HepG2 (cell line): ENCODE measurements around the gene OCSTAMP. TPM values are rescaled to one million over a fixed set of nuclear protein-coding genes. Genes with fewer than 3 reads are reported as not detected.

Experiments
- BORCS8-MEF2B ChIP-seq: sonication (generic); formaldehyde crosslinking; IDR thresholded peaks from 2 replicates; pipeline ENCODE4 v1.8.0; 2022; ENCODE audit warnings: mild to moderate bottlenecking, missing genetic modification reagents
- CTCF ChIP-seq: sonication (generic); formaldehyde crosslinking; IDR thresholded peaks from 2 replicates; pipeline ENCODE4 v1.5.0; 2020; ENCODE audit warnings: mild to moderate bottlenecking, missing genetic modification reagents, moderate library complexity
- ELK4 ChIP-seq: sonication (generic); formaldehyde crosslinking; IDR thresholded peaks from 2 replicates; pipeline ENCODE4 v1.9.0; 2021; ENCODE audit warnings: missing genetic modification reagents, borderline replicate concordance
- HMG20B ChIP-seq: conservative IDR thresholded peaks from 2 replicates; pipeline ENCODE4 v1.6.1; 2016; ENCODE audit warnings: missing genetic modification reagents, missing compliant biosample characterization
- IKZF1 ChIP-seq: fragments of 450-650 bp; IDR thresholded peaks from 2 replicates; pipeline ENCODE4 v1.7.1; 2016
- KMT2A ChIP-seq: sonication (generic); formaldehyde crosslinking; IDR thresholded peaks from 2 replicates; pipeline ENCODE4 v1.4.0; 2020; ENCODE audit warnings: missing genetic modification reagents
- SRSF1 ChIP-seq: fragments of 200-400 bp; formaldehyde crosslinking; optimal IDR thresholded peaks from 2 replicates; pipeline ENCODE3; 2017; ENCODE audit warnings: mild to moderate bottlenecking, low read depth, low read length, moderate library complexity
- SRY ChIP-seq: sonication (generic); formaldehyde crosslinking; IDR thresholded peaks from 2 replicates; pipeline ENCODE4 v1.8.0; 2022; ENCODE audit warnings: mild to moderate bottlenecking, missing genetic modification reagents
- ZMYM2 ChIP-seq: sonication (generic); formaldehyde crosslinking; IDR thresholded peaks from 2 replicates; pipeline ENCODE4 v1.8.0; 2022; ENCODE audit warnings: mild to moderate bottlenecking, missing genetic modification reagents
- ZNF282 ChIP-seq: fragments of 450-650 bp; IDR thresholded peaks from 2 replicates; pipeline ENCODE4 v1.6.1; 2018; ENCODE audit not compliant: partially characterized antibody
- ZNF549 ChIP-seq: sonication (generic); formaldehyde crosslinking; IDR thresholded peaks from 2 replicates; pipeline ENCODE4 v1.5.0; 2020; ENCODE audit warnings: missing genetic modification reagents
- ZNF558 ChIP-seq: sonication (generic); formaldehyde crosslinking; IDR thresholded peaks from 2 replicates; pipeline ENCODE4 v1.9.0; 2022; ENCODE audit warnings: mild to moderate bottlenecking, missing genetic modification reagents, borderline replicate concordance
- ZNF652 ChIP-seq: IDR thresholded peaks from 2 replicates; pipeline ENCODE4 v1.6.1; 2016; ENCODE audit warnings: low read depth, borderline replicate concordance
- ZNF749 ChIP-seq: sonication (generic); formaldehyde crosslinking; IDR thresholded peaks from 2 replicates; pipeline ENCODE4 v1.8.0; 2022; ENCODE audit warnings: mild to moderate bottlenecking, missing genetic modification reagents, moderate library complexity, borderline replicate concordance
- ZSCAN9 ChIP-seq: IDR thresholded peaks from 2 replicates; pipeline ENCODE4 v1.6.1; 2016; ENCODE audit warnings: borderline replicate concordance
- polyA plus RNA-seq, 8 experiments: library from polyadenylated mRNA; depleted of rRNA in 3 of 8; stranded (reverse) in 7 of 8; unstranded in 1 of 8; fragments of >200 nt; fragmentation: Illumina TruSeq in 4 of 8; extraction: Trizol in 4 of 8; gene quantifications; 2 replicates each; pipeline versions ENCODE4 v1.2.1 to v1.2.3, GENCODE V29; 2011 to 2016; ENCODE audit warnings: low read depth in 4 of 8, missing spikeins in 1 of 8, mixed read lengths in 1 of 8; ENCODE audit not compliant: insufficient read depth in 1 of 8
- total RNA-seq, 5 experiments: library from RNA; depleted of rRNA; stranded (reverse); fragments of >200 nt; fragmentation: Illumina TruSeq; extraction: Trizol; gene quantifications; 2 replicates each; pipeline ENCODE4 v1.2.3, GENCODE V29; 2016; ENCODE audit warnings: low read depth in 1 of 5
- TF ChIP-seq, protein P1 (sequence below): sonication (generic); formaldehyde crosslinking; IDR thresholded peaks from 2 replicates; pipeline ENCODE4 v1.8.1; 2023; ENCODE audit warnings: missing genetic modification reagents, inconsistent platforms, borderline replicate concordance
- TF ChIP-seq, protein P2 (sequence below): sonication (generic); formaldehyde crosslinking; IDR thresholded peaks from 2 replicates; pipeline ENCODE4 v1.8.0; 2022; ENCODE audit warnings: mild to moderate bottlenecking, missing genetic modification reagents, moderate library complexity
- TF ChIP-seq, protein P3 (sequence below): sonication (generic); formaldehyde crosslinking; IDR thresholded peaks from 2 replicates; pipeline ENCODE4 v1.5.0; 2020; ENCODE audit warnings: mild to moderate bottlenecking, missing genetic modification reagents
- TF ChIP-seq, protein P4 (sequence below): IDR thresholded peaks from 2 replicates; pipeline ENCODE4 v1.6.1; 2016; ENCODE audit warnings: control low read depth
- TF ChIP-seq, protein P5 (sequence below): IDR thresholded peaks from 2 replicates; pipeline ENCODE4 v1.6.1; 2016
- TF ChIP-seq, protein P6 (sequence below): IDR thresholded peaks from 2 replicates; pipeline ENCODE4 v1.6.1; 2018; ENCODE audit warnings: missing genetic modification reagents, mild to moderate bottlenecking, missing compliant biosample characterization

Gene OCSTAMP
- total and polyA plus RNA-seq, 2 of the 13 experiments (the other 11 are each of a cell fraction or from before 2014, with no cell fraction given) = not detected

GRCh38 chr20:46520976-46521579 lies 29.4 kb downstream of the OCSTAMP start (continued):
- TF ChIP-seq HMG20B (CRISPR knock-in tag) (no peak), ZNF652 (peak; percentile 17; the same call in 1 of the 2 replicates), ZNF558 (CRISPR knock-in tag) (no peak), ELK4 (CRISPR knock-in tag) (no peak), CTCF (CRISPR knock-in tag) (peak; percentile 96), SRY (CRISPR knock-in tag) (no peak), ZNF749 (CRISPR knock-in tag) (no peak), ZNF549 (CRISPR knock-in tag) (no peak), BORCS8-MEF2B (no peak), ZNF282 (no peak), KMT2A (no peak), IKZF1 (no peak), ZMYM2 (CRISPR knock-in tag) (no peak), SRSF1 (no peak), ZSCAN9 (peak; percentile 79; the same call in 1 of the 2 replicates)
- TF ChIP-seq, protein P1, sequence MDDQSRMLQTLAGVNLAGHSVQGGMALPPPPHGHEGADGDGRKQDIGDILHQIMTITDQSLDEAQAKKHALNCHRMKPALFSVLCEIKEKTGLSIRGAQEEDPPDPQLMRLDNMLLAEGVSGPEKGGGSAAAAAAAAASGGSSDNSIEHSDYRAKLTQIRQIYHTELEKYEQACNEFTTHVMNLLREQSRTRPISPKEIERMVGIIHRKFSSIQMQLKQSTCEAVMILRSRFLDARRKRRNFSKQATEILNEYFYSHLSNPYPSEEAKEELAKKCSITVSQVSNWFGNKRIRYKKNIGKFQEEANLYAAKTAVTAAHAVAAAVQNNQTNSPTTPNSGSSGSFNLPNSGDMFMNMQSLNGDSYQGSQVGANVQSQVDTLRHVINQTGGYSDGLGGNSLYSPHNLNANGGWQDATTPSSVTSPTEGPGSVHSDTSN = no peak
- TF ChIP-seq, protein P2, sequence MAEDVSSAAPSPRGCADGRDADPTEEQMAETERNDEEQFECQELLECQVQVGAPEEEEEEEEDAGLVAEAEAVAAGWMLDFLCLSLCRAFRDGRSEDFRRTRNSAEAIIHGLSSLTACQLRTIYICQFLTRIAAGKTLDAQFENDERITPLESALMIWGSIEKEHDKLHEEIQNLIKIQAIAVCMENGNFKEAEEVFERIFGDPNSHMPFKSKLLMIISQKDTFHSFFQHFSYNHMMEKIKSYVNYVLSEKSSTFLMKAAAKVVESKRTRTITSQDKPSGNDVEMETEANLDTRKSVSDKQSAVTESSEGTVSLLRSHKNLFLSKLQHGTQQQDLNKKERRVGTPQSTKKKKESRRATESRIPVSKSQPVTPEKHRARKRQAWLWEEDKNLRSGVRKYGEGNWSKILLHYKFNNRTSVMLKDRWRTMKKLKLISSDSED (CRISPR knock-in tag) = no peak
- TF ChIP-seq, protein P3, sequence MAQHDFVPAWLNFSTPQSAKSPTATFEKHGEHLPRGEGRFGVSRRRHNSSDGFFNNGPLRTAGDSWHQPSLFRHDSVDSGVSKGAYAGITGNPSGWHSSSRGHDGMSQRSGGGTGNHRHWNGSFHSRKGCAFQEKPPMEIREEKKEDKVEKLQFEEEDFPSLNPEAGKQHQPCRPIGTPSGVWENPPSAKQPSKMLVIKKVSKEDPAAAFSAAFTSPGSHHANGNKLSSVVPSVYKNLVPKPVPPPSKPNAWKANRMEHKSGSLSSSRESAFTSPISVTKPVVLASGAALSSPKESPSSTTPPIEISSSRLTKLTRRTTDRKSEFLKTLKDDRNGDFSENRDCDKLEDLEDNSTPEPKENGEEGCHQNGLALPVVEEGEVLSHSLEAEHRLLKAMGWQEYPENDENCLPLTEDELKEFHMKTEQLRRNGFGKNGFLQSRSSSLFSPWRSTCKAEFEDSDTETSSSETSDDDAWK (CRISPR knock-in tag) = no peak
- TF ChIP-seq, protein P4, sequence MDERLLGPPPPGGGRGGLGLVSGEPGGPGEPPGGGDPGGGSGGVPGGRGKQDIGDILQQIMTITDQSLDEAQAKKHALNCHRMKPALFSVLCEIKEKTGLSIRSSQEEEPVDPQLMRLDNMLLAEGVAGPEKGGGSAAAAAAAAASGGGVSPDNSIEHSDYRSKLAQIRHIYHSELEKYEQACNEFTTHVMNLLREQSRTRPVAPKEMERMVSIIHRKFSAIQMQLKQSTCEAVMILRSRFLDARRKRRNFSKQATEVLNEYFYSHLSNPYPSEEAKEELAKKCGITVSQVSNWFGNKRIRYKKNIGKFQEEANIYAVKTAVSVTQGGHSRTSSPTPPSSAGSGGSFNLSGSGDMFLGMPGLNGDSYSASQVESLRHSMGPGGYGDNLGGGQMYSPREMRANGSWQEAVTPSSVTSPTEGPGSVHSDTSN (CRISPR knock-in tag) = peak; percentile 25; the same call in 1 of the 2 replicates
- TF ChIP-seq, protein P5, sequence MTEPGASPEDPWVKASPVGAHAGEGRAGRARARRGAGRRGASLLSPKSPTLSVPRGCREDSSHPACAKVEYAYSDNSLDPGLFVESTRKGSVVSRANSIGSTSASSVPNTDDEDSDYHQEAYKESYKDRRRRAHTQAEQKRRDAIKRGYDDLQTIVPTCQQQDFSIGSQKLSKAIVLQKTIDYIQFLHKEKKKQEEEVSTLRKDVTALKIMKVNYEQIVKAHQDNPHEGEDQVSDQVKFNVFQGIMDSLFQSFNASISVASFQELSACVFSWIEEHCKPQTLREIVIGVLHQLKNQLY (CRISPR knock-in tag) = no peak
- TF ChIP-seq, protein P6, sequence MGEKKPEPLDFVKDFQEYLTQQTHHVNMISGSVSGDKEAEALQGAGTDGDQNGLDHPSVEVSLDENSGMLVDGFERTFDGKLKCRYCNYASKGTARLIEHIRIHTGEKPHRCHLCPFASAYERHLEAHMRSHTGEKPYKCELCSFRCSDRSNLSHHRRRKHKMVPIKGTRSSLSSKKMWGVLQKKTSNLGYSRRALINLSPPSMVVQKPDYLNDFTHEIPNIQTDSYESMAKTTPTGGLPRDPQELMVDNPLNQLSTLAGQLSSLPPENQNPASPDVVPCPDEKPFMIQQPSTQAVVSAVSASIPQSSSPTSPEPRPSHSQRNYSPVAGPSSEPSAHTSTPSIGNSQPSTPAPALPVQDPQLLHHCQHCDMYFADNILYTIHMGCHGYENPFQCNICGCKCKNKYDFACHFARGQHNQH = peak; percentile 81; the same call in 1 of the 2 replicates
